Fibroblast of lung (primary cell): ENCODE measurements around the gene LIMK2.

Source experiments
- EZH2 ChIP-seq: IDR thresholded peaks from 2 replicates; pipeline ENCODE4 v1.5.1; 2012; ENCODE audit warnings: low read length, control low read depth, mild to moderate bottlenecking; ENCODE audit errors: missing control alignments
- TF ChIP-seq, protein P1 (sequence below), 2 donors: IDR thresholded peaks in 1 of 2; conservative IDR thresholded peaks in 1 of 2; 1 replicate in 1 of 2; 2 replicates in 1 of 2; pipeline ENCODE4 v1.5.1; 2011 to 2012; ENCODE audit warnings: low read length in 2 of 2, control low read depth in 1 of 2, inconsistent platforms in 1 of 2, low read depth in 1 of 2, mild to moderate bottlenecking in 1 of 2

GRCh38 chr22:31302006-31302405 is 89.9 kb downstream of the LIMK2 start:
- TF ChIP-seq, protein P1, sequence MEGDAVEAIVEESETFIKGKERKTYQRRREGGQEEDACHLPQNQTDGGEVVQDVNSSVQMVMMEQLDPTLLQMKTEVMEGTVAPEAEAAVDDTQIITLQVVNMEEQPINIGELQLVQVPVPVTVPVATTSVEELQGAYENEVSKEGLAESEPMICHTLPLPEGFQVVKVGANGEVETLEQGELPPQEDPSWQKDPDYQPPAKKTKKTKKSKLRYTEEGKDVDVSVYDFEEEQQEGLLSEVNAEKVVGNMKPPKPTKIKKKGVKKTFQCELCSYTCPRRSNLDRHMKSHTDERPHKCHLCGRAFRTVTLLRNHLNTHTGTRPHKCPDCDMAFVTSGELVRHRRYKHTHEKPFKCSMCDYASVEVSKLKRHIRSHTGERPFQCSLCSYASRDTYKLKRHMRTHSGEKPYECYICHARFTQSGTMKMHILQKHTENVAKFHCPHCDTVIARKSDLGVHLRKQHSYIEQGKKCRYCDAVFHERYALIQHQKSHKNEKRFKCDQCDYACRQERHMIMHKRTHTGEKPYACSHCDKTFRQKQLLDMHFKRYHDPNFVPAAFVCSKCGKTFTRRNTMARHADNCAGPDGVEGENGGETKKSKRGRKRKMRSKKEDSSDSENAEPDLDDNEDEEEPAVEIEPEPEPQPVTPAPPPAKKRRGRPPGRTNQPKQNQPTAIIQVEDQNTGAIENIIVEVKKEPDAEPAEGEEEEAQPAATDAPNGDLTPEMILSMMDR (conservative IDR thresholded peaks at IDR 0.05 in 1 of 2, IDR thresholded peaks at IDR 0.05 in 1 of 2; ENCODE audit: low read depth in 1 of 2, low read length in 2 of 2), result no peak
- TF ChIP-seq EZH2, result no peak
